T follicular helper cell (primary cell): Measurements from ENCODE around the gene ORC5.

Experiments used
- DNase-seq: peaks from one replicate; pipeline ENCODE4 v3.0.0-alpha.2; 2020; ENCODE audit warnings: low read depth

Gene ORC5

DNA sequence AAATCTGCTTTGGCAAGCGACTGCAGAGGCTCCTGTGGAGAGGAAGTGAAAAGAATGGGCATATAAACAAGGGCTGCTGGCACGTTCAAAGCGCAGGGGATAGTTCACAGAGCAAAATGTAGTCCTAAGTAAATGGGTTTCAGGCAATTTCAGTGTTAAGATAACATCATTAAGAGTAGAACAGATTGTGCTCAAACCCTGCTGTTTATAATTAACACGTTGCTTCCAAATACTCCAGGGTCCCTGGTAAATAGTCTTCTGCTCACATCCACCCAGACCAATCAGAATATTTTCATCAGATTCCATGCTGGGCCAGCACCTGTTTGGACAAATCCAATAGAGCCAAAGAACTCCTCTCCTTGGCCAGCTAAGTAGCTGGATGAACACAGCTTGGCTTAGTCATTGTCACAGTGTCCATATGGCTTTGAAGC, 81.4 kb downstream of the ORC5 start:
- DNase-seq: no peak

DNA sequence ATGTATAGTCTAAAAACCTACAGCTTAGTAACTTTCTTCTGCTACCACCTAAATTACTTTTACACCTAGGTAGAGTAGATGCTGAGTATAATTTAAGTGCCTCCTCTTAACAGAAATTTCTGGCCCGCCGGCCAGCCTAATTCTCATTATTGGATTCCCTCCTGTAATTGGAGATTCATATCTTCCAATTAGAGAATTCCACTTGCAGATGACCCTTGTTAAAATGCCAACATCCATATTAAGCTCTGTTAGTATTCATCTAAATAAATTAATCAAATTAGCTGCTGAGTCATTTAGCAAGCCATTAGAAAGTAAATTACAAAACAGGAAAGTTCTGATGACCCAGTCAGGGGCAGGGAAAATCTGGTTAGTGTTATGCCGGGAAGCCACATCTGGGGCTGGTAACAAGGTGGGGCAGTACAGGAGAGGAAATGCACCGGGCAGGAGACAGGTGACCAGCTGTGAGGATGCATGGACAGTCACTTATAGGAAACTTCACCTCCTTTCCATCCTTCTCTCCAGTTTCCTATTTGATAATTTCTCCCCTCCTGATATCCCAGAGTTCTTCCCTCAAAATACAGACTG, 82.8 kb downstream of the ORC5 start:
- no peak for DNase-seq

DNA sequence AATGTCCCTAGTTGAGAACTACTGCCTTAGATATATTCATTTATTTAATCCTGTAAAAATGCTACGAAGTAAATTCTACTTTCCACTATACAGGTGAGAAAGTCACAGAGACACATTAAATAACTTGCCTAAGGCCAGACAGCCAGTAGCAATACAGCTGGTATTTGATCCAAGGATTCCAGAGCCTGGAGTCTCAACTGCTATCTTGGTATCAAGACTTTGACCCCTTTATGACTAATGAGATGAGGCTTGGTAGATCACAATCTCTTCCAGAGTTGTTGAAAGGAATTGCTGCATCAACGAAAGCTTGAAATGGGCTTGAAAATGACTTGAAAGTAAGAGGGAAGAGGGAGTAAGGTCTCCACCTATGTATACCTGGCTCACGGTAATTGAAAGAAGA, 83.3 kb downstream of the ORC5 start:
- DNase-seq: no peak

DNA sequence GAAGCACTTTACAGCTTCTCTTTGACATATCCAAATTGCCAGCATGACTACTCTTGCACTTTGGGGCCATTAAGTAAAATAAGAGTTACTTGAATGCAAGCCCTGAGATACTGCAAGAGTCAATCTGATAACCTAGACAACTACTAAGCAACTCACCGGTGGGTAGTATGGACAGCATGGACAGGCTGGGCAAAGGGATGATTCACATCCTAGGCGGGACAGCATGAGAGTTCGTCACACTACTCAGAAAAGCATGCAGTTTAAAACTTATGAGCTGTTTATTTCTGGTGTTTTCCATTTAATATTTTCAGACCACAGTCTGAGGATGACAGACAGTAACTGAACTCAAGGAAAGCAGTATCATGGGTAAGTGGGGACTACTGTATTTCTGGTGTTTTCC, 84.0 kb downstream of the ORC5 start:
- no peak for DNase-seq

DNA sequence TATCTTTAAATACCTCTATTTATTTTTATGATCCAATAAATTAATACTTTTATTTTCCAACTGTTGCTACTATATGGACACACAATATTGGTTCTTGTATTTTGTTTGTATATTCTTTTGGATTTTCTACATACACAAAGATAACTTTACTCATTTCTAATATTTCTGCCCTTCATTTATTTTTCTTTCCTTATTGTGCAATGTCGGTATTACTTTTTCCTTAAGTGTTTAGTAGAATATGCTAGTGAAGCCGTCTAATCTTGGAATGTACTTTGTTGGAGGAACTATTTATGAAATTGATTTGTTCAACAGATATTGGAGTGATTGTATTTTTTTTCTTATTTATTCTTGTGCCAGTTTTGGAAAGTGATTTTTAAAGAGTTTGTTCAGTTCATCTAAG, 94.0 kb downstream of the ORC5 start:
- no peak for DNase-seq

DNA sequence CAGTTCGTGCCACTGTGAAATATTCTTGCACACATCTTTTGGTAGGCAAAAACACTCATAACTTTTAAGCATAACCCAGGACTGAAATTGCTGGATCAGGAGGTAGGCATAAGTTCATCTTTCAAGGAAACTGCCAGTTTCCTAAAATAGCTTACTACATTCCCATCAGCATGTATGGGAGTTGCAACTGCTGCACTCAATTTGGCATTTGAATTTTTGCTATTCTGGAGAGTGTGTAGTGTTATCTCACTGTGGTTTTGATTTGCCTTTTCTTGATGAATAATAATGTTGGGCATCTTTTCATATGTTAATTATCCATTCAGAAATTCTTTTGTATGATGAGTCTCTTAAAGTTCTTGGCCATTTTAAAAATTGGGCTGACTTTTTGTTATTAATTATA, 95.2 kb downstream of the ORC5 start:
- DNase-seq: no peak

DNA sequence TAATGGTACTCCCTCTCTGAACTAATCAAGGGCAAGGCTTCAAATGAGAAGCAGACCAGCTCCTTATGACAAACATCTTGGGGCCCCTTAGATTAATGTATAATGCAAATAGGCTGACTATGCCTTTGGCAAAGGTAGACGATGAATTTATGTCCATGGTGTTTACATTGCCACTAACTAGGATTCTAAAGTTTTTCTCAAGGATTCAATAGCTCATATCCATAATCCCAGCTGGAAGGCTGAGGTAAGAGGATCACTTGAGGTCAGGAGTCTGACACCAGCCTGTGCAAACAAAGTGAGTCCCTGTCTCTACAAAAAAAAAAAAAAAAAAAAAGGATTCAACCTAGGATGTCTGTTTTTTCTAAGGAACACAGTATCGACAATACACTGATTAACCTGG, 96.5 kb downstream of the ORC5 start:
- no peak for DNase-seq

DNA sequence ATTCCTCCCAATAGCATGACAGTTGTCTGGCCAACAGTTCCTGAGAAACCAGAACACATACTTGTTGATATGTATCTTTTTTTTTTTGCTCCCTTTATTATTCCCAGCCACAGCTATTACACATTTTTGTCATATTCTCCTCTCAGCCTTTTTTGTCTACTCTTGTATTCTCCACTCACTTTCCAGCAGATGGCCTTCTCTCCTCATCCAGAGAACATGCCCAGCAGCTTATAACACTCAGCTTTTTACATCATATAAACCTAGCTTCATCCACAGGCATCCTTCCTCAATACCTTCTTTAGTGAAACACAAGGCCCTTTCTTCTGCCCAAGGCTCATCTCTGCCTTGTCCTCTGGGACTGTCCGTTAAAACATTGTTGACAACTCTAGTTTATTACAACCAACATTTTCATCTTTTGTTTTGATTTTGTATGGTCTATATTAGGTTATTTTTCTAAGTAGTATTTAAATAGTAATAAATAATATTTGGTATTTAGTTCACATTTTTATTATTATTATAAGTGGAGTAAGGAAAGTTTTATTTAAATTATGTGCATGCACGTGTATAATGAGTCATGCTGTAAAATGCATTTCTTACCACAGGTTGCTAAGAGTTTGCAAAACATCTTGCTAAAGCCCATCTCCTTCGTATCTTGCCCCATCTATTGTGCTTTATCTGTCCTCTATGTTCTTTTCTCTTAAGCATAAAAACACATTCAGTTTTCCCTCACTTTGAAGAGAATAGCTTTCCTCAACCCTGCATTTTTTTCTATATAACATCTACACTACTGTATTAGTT, 101.5 kb downstream of the ORC5 start:
- no peak for DNase-seq

DNA sequence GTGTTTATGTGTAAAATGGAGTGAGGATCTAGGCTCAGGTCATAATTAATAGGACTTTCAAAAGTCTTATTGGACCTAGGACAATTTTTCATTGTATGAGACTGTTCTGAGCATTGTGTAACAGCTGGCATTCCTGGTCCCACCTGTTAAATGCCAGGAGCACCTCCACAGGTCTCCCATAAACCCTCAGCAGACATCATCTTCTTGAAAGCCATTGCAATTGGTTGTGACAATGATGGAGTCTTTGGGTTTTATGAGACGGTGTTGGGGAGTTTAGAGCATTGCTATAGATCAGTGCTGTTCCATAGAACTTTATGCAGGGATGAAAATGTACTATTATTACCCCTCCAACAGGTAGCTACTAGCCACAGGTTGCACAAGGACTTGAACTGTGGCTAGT, 108.9 kb downstream of the ORC5 start:
- DNase-seq: no peak

DNA sequence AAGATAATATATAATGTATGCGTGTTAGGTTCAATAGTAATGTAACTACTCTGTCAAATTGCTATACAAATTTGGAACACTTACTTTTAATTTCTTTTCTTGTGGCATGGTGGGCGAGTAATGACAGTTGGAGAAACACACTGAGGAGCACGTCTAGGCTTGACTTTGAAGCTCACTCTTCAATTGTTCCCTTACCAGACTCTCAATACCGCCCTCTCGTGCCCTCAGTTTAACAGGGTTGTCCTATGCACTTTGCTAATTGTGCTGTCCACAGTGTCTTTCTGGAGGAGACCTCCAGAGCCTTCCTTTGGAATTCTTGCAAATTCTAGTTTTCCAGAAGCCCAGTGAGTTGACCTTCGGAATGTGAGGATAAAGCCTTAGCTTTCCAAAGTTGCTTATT, 111.1 kb downstream of the ORC5 start:
- DNase-seq: no peak

DNA sequence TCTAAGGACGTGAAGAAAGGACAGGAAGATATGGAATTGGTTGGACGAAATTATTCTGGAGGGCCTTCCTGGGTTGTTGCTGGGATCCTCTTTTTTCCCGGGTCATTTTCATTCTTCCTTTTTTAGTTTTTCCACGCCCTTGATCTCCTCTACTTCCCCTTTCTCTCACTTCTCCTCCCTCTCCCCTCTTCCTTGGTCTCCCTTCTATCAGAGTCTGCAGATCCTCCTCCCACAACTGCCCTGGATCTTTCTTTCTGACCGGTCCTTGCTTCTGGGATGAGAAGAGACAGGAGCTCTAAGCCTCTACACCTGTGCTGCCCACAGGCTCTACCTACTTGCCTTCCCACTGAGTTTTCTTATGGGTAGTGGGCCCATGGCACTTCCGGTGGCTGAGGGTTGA, 114.7 kb downstream of the ORC5 start:
- DNase-seq: no peak

DNA sequence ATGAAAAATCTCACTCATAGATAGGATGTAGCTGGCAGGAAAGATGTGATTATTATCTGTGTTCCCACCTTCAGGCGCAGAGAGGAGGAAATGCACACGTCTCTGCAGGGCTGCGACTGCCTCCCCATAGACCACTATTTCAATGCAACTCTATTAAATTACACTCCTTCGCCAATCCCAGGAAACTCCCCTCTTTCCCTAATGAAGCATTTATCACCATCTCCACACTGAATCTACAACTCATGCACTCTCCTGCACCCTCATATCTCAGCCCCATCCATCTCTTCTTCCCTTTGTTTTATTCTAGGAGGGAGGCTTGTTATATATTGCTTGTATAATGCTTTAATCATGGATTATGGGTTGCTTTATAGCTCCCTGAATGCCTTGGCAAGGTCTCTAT, 116.6 kb downstream of the ORC5 start:
- DNase-seq: no peak

DNA sequence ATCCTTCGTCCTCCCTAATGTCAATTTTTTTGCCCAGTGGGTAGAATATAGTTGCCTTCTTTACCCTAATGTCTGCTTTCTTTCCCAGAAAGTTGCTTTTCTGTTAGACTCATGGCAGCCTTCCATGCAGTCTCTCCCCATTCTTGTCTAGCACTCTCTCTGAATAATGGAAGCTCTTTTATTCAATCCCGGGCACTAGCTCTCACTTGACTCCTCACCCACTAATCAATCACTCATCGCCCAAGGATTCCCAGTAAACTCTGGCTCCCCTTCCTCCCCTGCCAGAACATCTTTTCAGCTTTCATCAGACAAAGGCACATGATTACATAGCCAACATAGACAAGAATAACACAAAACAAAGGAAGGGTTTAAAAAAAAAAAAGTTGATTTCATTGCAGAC, 118.2 kb downstream of the ORC5 start:
- no peak for DNase-seq

DNA sequence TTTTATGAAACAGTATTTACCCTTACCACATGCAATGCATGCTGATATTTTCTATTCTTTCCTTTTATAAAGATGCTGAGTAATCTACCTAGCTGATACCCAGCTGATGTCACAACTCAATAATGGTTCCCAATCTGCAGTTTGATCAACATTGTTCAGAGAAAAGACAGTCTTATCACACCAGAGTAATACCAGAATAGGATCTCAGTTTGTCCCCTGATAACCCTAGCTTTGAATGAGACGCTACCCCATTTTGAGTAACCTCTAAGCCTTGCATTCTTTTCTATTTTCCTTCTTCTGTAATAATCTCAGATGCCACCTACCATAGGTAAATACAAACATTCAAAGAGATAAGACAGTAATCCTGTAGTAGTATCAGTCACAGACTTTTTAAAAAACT, 118.8 kb downstream of the ORC5 start:
- DNase-seq: no peak
